ENCODE data around the gene RPS15A.

The RPS15A gene

DNA sequence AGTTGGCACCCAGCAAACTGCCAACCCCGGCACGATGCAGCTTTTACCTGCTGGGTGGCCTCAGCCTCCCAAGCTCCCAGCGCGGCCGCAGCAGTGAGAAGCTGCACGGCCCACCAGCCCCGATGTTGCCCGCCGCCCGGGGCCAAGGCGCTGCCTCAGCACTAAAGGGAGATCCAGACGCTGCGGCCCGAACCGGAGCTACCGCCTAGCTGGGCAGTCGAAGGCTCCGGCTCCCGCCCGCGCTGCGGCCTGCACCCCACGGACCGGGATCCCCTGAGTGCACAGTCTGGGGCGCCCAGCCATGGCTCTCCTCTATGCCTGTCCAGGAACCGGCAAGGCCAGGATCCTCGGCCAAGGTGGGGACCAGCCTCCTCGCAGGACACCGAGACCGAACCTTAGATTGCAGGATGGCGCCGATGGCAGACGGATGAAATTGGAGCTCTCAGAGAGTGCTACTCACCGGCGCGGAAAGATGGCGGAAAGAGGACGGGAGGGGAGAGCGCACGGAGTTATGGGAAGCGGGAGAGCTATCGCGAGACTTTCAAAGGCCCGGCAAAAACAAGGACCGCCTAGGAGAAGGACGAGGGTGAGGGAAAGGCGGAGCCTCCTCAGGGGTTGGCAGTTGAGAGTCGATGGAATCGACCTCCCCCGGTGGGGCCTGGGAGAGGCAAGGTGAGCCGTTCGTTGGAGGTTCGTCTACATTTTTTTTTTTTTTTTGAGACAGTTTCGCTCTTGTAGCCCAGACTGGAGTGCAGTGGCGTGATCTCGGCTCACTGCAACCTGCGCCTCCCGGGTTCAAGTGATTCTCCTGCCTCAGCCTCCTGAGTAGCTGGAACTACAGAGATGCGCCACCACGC is at the start of gene RPS15A:
TSS of gene RPS15A (minus strand) at position 485 of the 857 bp plus-strand sequence. CDS start 1,221 bp downstream, outside the sequence.
- peak; percentile 88 for DNase-seq (ENCODE audit: low read depth)

DNA sequence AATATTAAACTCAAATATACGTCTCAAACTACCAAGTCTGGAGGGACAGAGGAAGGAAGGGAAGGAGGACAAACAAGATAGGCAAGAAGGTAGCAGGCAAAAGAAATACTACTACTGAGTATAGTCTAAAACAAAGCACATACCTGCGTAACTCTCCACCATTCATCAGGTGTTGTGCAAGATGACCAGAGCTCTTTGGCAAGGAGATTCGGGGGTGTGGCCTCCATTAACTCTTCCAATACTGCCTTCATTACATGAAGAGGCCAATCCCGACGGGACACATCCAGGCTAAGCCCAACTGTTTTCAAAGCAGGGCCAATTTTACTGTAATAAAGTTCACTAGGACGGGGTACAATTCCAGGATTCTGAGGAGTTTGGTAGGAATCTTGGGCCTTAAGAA is 49.4 kb upstream of the RPS15A start:
- no peak for DNase-seq (ENCODE audit: low read depth)

DNA sequence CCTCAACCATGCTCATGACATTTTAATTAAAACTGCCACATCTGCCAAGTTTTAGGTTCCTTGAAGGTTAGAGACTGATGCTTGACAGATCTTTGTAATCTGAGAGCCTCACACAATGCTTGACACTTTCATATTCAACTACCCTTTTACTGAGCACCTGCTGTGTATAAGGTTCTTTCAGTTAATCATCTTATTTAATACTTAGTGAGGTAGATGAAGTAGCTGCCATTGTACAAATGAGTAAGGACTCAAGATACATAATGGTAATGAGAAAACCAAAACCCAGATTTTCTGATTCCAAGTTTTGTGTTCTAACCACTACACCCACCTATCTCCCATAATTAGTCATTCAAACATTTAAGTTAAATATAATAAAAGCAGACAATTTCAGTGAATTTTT is 46.6 kb upstream of the RPS15A start:
- no peak for DNase-seq (ENCODE audit: low read depth)

DNA sequence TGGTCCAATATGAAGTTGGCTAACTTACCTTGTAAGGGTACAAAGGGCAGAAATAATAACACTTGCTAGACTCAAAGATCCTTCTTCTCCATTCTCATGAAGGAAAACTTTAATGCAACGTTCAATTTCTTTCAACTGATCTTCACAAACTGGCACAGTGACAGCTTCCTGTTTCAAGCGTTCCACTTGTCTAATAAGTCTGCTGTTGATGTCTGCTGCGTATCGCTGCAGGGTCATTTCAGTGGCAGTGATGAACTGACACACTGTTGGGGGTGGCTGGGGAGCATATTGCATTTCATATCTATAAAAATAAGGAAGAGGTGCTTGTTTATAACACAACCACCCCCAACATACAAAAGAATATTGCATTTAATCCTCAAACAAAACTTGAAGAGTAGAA is 44.7 kb upstream of the RPS15A start:
- DNase-seq (ENCODE audit: low read depth): no peak

DNA sequence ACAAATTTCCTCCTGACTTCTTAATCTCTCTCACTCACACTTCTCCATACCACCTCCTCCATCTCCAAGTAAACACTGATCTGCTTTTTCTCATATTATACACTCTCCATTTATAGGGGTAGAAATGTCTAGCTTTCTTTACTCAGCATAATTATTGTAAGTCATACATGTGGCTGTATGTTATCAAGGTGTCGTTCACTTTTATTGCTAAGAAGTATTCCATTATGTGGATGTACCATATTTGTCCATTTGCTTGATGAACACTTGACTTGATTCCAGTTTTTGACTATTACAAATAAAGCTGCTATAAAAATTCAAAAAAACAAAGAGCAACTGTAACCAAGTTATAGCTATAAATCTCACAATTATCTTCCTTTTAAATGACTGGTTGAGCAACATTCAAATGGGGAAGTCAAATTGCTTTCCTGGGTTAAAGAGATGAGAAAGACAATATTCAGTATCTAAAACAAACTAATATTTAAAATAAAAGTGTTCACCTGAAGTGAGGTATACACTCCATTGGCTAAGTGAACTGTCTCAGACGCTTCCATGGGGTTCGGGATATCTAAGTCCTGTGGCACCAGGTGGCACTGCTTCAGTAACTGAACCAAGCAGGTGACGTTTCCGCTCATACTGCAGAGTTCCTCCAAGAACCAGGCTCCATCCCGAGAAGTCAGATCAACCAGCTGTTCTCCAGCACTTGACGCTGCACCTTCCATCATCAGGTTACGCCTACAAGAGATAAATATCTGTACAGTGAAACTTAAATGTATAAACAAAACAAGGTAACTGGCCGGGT is 43.8 kb upstream of the RPS15A start:
- no peak for DNase-seq (ENCODE audit: low read depth)

DNA sequence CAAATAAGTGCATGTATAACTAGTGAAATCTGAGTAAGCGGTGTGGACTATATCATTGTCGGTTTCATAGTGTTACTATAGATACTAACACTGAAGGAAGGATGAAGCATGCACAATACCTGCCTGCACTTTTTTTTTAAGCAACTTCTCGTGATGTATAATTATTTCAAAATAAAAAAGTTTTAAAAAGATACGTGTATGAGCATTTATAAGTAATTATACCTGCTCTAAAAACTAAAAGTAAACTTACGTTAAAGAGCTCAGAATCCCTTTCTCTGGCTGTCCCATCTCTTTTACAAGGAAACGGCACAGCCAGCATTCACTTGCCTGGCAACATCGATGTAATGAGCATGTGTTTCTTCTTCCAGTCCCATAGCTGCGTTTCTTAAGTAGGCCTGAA is 42.5 kb upstream of the RPS15A start:
- DNase-seq (ENCODE audit: low read depth): no peak

DNA sequence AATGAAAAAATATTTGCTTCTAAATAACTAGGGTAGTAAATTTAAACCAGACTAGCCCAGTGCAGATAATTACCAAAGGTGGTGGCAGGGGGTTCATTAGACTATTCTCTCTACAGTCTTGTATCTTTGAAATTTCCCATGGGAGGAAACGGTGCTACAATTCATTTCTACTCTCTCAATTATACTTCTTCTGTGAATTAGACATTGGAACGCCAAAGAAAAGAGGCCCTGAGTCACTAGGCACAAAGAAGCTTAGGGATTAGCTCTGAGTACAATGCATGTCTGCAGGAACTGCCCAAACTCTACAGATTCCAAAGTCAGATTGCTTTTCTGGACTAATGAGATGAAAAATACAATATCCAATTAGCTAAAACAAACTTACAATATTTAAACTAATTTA is 41.9 kb upstream of the RPS15A start:
- no peak for DNase-seq (ENCODE audit: low read depth)

DNA sequence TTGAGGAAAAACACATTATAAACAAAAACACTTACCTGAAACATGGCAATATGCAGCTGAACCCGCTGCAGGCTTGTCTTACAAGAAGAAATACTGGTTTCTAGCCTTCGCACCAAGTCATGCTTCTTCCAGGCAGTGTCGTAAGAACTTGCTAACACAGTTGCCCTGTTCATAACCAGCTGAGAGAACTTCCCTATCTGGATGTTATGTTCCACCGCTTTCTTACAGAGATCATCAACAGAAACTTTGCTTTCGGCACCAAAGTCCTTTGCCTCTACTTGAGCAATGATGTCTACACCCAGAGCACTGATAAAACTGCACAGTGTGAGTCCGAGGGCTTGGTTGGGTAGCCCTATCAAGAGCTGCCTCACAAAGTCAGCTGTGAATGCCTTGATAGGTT is 39.1 kb upstream of the RPS15A start:
- no peak for DNase-seq (ENCODE audit: low read depth)

DNA sequence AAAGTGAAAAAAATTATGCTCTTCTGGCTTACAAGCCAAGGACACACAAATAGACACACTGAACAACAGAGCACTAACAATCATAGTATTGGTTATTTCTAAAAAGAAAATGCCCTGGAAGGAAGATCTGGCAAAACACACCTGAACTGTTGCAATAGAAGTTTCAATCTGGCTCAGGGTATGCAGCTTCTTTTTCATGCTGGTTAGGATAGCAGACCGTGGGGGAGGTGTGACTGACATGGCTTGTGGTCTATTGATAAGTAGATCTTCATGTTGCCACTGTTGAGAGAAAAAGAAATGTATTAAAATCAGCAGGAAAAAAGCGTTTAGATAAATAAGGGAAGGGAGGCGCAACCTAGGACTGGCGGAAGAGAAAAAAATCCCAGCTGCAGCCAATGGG is 37.8 kb upstream of the RPS15A start:
- DNase-seq (ENCODE audit: low read depth): no peak

DNA sequence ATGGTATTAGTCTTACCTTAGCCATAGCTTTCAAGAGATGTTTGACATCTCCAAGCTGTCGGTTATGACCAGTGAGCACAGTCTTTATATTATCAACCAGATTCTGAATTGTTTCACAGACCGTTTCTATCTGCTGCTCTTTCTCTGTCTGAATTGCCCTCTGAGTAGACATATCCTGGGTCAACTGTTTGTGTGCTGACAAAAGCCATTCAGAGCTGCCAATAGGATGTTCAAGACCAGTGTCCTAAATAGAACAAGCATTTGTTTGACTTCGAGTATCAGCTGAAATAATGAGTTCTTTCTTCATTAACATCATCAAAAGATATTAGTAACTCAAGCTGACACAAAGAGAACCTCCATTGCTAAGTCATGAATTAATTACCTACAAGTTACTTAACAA is 26.2 kb upstream of the RPS15A start:
- DNase-seq (ENCODE audit: low read depth): no peak

DNA sequence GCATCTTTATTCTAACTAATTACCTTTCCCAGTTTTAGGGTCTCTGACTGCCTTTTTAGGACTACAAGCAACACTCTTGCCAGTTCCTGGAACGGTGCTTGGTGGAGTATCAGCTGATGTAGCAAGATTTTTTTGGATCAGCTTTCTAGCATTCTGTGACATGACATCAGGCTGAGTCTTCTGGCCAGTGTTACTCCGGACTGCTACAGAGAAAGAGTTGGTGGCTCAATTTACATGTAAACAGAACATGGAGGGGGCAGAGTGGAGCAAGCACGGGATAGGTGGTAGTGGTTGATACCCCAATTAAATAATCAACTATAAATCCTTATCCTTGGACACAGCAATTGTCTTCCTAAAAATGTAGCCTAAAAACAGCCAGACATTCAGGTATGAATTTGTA is 21.8 kb upstream of the RPS15A start:
- DNase-seq (ENCODE audit: low read depth): no peak

DNA sequence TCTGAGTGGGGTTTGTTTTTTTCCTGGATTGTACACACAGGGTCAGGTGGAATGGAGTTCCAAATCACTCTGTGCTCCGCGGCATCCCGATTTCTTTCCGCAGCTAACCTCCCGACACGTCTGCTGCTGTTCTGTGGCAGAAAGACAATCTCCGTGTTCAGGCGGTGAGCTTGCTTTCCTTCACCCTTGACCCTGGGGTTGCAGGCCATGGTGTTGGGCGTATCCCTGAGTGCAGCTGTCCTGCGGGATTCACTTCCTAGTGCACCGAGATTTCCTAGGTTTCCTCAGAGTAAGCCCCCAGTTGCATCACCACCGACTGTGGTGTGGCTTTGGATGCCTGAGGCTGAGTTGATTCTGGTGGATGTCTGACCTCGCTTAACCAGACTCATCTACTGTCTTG is 19.0 kb upstream of the RPS15A start:
- no peak for DNase-seq (ENCODE audit: low read depth)

DNA sequence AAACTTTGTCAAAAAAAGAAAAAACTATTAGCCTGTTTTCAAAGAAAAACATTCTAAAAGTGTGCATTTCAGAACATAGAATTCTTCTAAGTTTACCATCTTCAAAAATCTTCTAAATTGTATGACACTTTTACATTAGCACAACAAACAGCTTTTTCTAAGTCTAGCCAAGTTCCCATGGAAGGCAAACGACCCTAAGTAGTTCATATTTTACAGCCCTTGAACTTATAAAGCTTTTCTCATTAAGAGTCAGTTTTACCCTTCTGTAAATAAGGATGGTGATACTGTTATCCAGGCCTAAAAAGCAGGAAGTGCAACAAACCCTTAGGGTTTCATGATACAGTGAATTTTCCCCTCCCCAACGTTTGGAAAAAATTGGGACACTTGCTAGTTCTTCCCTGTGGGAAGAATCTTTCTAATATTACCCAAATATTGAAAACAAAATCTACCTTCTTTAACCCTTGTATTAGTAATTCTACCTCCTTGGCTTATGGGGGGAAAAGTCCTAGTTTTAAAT is 15.2 kb upstream of the RPS15A start:
- DNase-seq (ENCODE audit: low read depth): no peak

DNA sequence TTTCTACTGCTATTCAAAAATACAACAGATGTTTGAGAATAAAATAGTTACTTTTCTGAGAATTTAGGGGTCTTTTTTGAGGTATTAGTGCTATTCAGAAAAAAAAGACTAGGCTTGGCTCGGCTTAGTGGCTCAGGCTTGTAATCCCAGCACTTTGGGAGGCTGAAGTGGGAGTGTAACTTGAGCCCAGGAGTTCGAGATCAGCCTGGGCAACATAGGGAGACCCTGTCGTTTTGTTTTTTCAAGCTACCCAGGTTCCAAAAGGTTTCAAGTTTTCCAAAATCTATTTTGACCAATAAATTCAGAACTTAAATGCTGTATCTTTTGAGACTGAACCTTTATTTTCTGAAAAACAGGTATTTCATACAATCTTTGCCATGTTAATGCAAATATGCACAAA is 14.4 kb upstream of the RPS15A start:
- DNase-seq (ENCODE audit: low read depth): no peak

DNA sequence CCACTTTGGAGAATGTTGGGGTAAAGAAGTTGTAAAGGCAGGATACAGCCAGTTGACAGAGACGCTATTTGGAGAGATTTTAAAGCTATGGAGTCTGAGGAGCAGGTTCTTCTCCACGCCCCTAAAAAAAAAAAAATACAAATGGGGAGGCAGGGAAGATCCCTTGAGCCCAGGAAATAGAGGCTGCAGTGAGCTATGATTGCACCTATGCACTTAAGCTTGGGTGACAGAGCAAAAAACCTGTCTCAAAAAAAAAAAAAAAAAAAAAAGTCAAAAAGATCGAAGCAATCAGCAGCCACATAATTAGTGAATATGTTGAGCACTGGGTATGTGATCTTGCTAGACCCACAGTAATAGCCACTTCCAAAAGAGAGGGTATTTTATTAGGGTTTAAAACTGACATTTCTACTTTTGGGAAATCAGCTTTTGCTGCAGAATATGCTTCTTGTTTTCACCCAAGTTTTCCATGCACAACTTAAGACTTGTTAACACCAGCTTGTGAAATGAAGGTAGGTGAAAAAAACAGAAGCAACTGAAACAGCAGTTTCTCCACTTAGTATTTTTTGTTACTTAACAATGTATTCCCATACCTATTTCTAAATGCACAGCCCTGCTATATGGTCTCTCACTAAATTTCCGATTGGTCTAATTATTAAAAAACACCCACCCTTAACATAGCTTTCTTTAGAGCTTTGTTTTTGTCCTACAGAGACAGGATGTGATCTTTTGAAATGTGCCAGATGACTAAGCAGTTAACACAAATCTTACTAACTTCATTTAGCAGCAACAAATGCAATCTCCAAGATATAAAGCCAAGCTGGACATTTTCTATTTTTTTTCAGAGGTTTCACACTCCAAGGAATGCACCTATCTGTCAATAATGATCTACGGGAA is 13.7 kb upstream of the RPS15A start:
- no peak for DNase-seq (ENCODE audit: low read depth)

DNA sequence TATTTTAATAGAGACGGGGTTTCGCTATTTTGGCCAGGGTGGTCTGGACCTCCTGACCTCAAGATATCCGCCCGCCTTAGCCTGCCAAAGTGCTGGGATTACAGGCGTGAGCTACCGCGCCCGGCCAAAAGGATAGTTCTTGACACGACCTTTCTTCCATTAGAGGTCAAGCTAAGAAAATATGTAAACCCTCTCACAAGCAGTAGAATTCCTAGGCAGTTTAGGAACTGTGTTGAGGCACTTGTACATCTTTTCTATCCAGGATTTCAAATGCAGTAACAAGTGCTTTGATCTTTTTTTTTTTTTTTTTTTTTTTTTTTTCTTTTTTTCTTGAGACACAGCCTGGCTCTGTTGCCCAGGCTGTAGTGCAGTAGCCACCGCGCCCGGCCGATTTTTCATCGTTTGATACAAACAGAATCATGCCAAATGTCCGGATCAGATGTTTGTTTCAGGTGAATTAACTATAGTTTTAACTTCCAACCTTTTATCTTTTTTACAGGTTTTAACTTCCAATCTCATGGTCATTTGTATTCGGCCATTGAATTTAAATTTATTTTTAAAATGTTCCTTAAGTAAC is 12.7 kb upstream of the RPS15A start:
- no peak for DNase-seq (ENCODE audit: low read depth)

DNA sequence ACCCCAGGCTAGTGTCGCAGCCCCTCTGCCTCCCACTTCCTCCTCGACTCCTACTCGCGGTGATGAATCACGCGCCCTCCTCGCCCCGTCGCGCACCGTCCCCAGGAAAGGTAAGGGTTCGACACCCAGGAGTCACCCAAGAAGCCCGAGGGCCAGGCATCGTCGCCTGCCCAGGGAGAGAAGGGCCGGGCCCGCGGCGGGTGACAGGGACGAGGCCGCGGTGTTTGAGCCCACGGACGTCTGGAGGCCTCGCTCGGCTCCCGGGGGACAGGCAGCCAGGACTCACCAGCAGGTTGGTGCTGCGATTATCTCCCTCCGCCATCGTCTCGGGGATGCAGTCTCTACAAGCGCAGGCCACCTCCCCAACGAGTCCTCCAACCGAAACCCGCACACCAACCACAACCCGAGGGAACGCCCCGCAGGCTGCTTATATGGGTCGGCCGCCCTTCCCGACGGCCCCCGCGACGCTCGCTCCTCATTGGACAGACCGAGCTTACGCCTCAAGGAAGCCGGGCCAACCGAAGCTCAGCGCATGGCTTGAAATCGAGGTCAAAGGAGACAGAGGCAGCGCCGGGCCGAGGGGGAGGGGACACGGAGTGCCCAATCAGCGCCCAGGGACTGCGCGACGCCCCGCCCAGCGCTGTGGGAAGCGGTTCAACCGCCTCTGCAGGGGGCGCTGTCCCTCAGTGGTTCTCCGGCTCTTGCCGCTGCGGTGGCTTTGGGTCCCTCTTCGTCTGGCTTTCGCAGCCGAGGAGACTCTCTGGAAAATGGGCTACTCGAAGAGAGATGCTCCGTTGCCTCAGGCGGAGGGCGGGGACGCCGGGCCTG is 11.2 kb upstream of the RPS15A start, which contains the start of gene ARL6IP1:
TSS of gene ARL6IP1 (minus strand) at position 405 of the 828 bp plus-strand sequence. CDS start at position 322, 83 bp downstream.
- DNase-seq (ENCODE audit: low read depth): peak; percentile 97

DNA sequence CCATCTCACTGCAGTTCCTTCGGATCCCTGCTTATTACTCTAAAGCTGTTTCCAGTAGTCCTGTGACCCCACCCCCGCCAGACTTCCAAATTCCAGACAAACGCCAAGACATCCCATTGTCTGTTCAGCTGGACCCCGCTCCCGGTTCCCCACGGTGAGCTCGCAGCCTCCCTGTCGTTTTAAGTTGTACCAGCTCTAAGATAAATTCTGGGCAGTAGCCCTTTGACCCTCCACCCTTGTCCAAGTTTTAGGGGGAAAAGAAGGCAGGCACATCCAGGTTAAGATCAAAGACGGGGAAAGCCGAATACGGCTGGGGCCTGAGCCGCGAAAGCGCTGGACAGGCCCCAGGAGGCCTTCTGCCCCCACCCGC is 10.6 kb upstream of the RPS15A start:
- DNase-seq (ENCODE audit: low read depth): no peak

DNA sequence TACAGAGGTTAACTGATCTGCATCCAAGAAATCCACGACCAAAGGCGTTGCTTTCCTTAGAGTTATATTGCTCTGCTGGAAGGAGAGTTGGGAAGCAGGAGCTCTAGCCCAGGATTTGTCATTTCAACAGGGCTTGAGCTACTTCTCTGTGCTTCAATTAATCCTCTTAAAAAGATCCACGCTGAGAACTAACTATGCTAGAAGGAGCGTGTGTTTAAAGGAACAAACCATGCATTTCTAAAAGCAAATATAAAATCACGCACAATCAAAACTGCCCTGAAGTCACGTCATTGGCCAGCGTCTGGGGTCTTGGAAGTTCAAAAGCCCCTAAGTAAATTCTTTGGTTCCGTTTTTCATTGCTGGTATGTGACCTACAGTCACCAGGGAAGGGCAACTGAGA is 10.2 kb upstream of the RPS15A start:
- no peak for DNase-seq (ENCODE audit: low read depth)

DNA sequence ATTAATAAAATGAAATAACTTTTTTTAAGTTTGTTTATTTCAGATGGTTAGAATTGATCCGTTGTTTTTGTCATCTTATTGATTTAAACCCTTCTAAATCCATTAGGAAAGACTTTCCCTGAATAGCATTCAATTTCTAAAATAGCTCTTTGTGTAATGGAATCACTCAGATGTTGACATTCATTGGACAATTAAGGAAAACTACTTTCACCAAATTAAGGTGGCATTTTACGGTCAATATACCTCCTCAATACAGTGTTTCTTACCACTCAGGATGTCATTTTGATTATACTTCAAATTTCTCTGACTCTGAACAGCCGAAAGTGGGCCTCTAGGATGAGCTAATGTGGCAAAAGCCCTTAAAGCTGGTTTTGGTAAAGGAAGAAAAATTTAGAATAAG is 9.4 kb upstream of the RPS15A start:
- DNase-seq (ENCODE audit: low read depth): no peak

DNA sequence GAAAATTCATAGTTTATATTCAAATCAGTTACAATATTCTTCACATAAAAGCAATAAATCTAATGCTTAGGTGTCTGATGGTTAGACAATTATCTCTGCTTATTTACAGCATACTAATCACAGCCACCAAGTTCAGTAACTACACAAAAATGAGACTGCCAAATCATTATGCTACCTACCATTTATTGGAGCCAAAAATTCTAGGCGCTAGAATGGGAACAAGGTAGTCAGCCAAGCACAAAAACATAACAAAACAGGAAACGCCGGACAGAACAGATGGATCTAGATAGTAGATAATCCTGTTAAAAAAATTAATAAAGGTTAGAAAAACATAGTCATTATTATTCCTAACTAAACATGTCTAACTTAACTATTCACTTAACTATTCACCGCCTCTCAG is 7.6 kb upstream of the RPS15A start:
- DNase-seq (ENCODE audit: low read depth): no peak
